ENCODE data around the gene TLR3. TPM values are rescaled to one million over a fixed set of nuclear protein-coding genes. Genes with fewer than 3 reads are reported as not detected.

Gene TLR3
- total and polyA plus RNA-seq, 5 donors: 1.6 to 8.2 (median 6.4) TPM

- H3K9me3 ChIP-seq (ENCODE audit: control insufficient read depth, low read length): no peaks in the 10 kb centered on the region
- DNase-seq (no peak), ATAC-seq (no peak)
- intact Hi-C loops (cut with DNase I): loop anchor here in 1 of 4 donors (10.0 kb wide), 1 partner anchor 55 kb away; no protein-coding TSS in a partner anchor
- 77% methylated on average over 9 of the region's 9 CpGs for WGBS
- no peaks in the 10 kb centered on the region for H3K27me3 ChIP-seq (ENCODE audit: control insufficient read depth, insufficient read depth)
- no peaks in the 10 kb centered on the region for H3K4me1 ChIP-seq (ENCODE audit: control insufficient read depth, insufficient read depth, low read length)
- H3K4me3 ChIP-seq (ENCODE audit: low read length): no peak overlapping the region
- H3K27ac ChIP-seq (ENCODE audit: low read length): no peak overlapping the region
Observed at GRCh38 chr4:186079694-186080093, 10.7 kb downstream of the TLR3 start.

- no peak overlapping the region for H3K4me3 ChIP-seq (ENCODE audit: low read length)
- WGBS: 71% methylated on average over 15 of the region's 15 CpGs
- H3K27ac ChIP-seq (ENCODE audit: low read length): no peak overlapping the region
- H3K4me1 ChIP-seq (ENCODE audit: control insufficient read depth, insufficient read depth, low read length): no peaks in the 10 kb centered on the region
- intact Hi-C loops (cut with DNase I): no loop called here
- H3K9me3 ChIP-seq (ENCODE audit: control insufficient read depth, low read length): no peaks in the 10 kb centered on the region
- H3K27me3 ChIP-seq (ENCODE audit: control insufficient read depth, insufficient read depth): no peaks in the 10 kb centered on the region
- DNase-seq (no peak), ATAC-seq (peak in 1 of 2 donors; percentile 37)
Observed at GRCh38 chr4:186081202-186081807, 12.3 kb downstream of the TLR3 start.

DNA sequence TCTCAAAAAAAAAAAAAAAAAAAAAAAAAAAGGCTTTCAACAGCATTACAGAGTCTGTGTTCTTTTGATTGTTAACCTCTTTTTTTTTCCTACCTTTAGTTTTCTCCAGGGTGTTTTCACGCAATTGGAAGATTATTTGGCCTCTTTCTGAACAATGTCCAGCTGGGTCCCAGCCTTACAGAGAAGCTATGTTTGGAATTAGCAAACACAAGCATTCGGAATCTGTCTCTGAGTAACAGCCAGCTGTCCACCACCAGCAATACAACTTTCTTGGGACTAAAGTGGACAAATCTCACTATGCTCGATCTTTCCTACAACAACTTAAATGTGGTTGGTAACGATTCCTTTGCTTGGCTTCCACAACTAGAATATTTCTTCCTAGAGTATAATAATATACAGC is 13.3 kb downstream of the TLR3 start:
- Histone ChIP-seq H3K9me3 (ENCODE audit: control insufficient read depth, low read length) (no peaks in the 10 kb centered on the region), H3K4me3 (ENCODE audit: low read length) (no peak overlapping the region), H3K27me3 (ENCODE audit: control insufficient read depth, insufficient read depth) (no peaks in the 10 kb centered on the region), H3K27ac (ENCODE audit: low read length) (no peak overlapping the region), H3K4me1 (ENCODE audit: control insufficient read depth, insufficient read depth, low read length) (no peaks in the 10 kb centered on the region)
- no peak for DNase-seq
- intact Hi-C loops (cut with DNase I): no loop called here
- 64% methylated on average over 4 of the region's 4 CpGs for WGBS
- no peak for ATAC-seq

DNA sequence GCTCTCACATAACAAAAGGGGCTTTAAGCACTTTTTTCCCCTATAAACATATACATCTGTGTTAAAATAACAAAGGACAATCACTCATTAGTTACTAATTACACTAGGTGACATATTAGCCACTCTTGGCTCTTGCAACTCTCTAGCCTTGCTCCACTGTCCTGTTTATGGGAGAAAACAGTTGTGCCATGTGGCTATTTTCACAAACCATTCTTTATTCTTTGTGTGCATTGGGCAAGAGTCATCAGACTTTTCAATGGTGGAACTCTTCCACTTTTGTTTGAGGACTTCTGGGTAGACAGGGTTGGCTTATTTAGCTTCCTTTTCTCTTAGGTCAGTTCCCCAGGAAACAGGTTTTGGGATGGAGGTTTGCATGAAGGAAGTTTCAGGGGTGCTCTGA is 19.6 kb downstream of the TLR3 start:
- Histone ChIP-seq H3K27ac (ENCODE audit: low read length) (no peak overlapping the region), H3K4me3 (ENCODE audit: low read length) (no peak overlapping the region), H3K9me3 (ENCODE audit: control insufficient read depth, low read length) (no peaks in the 10 kb centered on the region), H3K4me1 (ENCODE audit: control insufficient read depth, insufficient read depth, low read length) (no peaks in the 10 kb centered on the region), H3K27me3 (ENCODE audit: control insufficient read depth, insufficient read depth) (no peaks in the 10 kb centered on the region)
- no peak for ATAC-seq
- intact Hi-C loops (cut with DNase I): no loop called here
- DNase-seq: no peak

GRCh38 chr4:186092296-186092695 is 23.3 kb downstream of the TLR3 start:
- 93% methylated on average over 17 of the region's 17 CpGs for WGBS
- no peak for ATAC-seq
- intact Hi-C loops (cut with DNase I): no loop called here

GRCh38 chr4:186095406-186095805 is 26.4 kb downstream of the TLR3 start:
- WGBS: 60% methylated on average over 13 of the region's 13 CpGs
- no peaks in the 10 kb centered on the region for H3K27me3 ChIP-seq (ENCODE audit: control insufficient read depth, insufficient read depth)
- H3K4me1 ChIP-seq (ENCODE audit: control insufficient read depth, insufficient read depth, low read length): no peaks in the 10 kb centered on the region
- no peaks in the 10 kb centered on the region for H3K9me3 ChIP-seq (ENCODE audit: control insufficient read depth, low read length)
- intact Hi-C loops (cut with DNase I): no loop called here
- no peak for DNase-seq
- no peak for ATAC-seq
- H3K4me3 ChIP-seq (ENCODE audit: low read length): no peak overlapping the region
- no peak overlapping the region for H3K27ac ChIP-seq (ENCODE audit: low read length)

More at GRCh38 chr4:186092296-186092695, 23.3 kb downstream of the TLR3 start:
- Histone ChIP-seq H3K27me3 (ENCODE audit: control insufficient read depth, insufficient read depth) (no peaks in the 10 kb centered on the region), H3K9me3 (ENCODE audit: control insufficient read depth, low read length) (no peaks in the 10 kb centered on the region), H3K27ac (ENCODE audit: low read length) (no peak overlapping the region), H3K4me3 (ENCODE audit: low read length) (no peak overlapping the region), H3K4me1 (ENCODE audit: control insufficient read depth, insufficient read depth, low read length) (no peaks in the 10 kb centered on the region)
- DNase-seq: no peak

DNA sequence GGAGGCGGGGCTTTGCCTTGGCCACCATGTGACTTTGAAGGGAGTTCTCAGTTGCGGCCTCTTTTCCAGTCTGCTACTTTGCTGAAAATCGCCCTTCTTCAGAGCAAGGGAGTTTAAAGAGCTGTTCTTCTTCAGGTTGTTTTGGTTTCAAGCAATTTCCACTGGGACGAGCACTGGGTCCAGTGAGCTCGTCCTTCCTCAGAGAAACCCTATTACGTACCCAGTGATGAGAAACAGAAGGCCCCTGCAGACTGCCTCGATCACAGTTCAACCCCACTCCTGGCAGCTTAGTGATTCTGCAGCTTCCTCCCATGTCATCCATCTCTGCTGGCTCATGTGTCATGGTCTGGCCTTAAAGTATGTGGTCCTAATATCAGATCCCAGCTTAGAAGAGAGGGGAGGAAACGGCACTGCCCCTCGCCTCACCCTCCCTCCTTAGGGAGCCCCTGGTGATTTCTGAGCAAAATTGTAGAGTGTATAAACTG is 27.8 kb downstream of the TLR3 start:
- DNase-seq (no peak), ATAC-seq (no peak)
- Histone ChIP-seq H3K27ac (ENCODE audit: low read length) (no peak overlapping the region), H3K4me1 (ENCODE audit: control insufficient read depth, insufficient read depth, low read length) (no peaks in the 10 kb centered on the region), H3K9me3 (ENCODE audit: control insufficient read depth, low read length) (no peaks in the 10 kb centered on the region), H3K4me3 (ENCODE audit: low read length) (no peak overlapping the region), H3K27me3 (ENCODE audit: control insufficient read depth, insufficient read depth) (no peaks in the 10 kb centered on the region)
- WGBS: 79% methylated on average over 9 of the region's 9 CpGs
- intact Hi-C loops (cut with DNase I): no loop called here

- no peaks in the 10 kb centered on the region for H3K9me3 ChIP-seq (ENCODE audit: control insufficient read depth, low read length)
- no peak for ATAC-seq
- no peaks in the 10 kb centered on the region for H3K27me3 ChIP-seq (ENCODE audit: control insufficient read depth, insufficient read depth)
- H3K4me3 ChIP-seq (ENCODE audit: low read length): no peak overlapping the region
- H3K27ac ChIP-seq (ENCODE audit: low read length): no peak overlapping the region
- H3K4me1 ChIP-seq (ENCODE audit: control insufficient read depth, insufficient read depth, low read length): no peaks in the 10 kb centered on the region
- intact Hi-C loops (cut with DNase I): no loop called here
- WGBS: 75% methylated on average over 5 of the region's 5 CpGs
- DNase-seq: no peak
Observed at GRCh38 chr4:186097386-186097785, 28.4 kb downstream of the TLR3 start.

DNA sequence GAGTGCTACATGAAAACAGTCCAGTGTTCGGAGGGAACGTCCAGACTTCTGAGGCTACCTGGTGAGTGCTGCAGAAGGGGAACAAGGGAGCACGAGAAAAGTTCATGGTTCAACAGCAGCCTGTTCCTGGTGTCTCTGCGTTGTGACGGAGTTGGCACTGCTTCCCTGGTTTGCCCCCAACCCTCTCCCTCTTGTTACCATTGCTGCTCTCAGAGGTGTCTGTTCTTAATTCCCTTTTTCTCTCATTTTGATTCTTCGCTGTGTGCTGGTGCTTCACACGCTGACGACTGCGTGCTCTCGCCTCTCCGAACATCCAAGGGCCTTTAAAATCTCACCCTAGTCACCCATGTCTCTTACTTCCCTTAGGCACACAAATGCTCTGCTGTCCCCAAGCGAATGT is 34.0 kb downstream of the TLR3 start:
- intact Hi-C loops (cut with DNase I): no loop called here
- 89% methylated on average over 12 of the region's 12 CpGs for WGBS
- Histone ChIP-seq H3K27ac (ENCODE audit: low read length) (no peak overlapping the region), H3K4me1 (ENCODE audit: control insufficient read depth, insufficient read depth, low read length) (no peaks in the 10 kb centered on the region), H3K27me3 (ENCODE audit: control insufficient read depth, insufficient read depth) (no peaks in the 10 kb centered on the region), H3K4me3 (ENCODE audit: low read length) (no peak overlapping the region), H3K9me3 (ENCODE audit: control insufficient read depth, low read length) (no peaks in the 10 kb centered on the region)
- no peak for DNase-seq
- no peak for ATAC-seq

DNA sequence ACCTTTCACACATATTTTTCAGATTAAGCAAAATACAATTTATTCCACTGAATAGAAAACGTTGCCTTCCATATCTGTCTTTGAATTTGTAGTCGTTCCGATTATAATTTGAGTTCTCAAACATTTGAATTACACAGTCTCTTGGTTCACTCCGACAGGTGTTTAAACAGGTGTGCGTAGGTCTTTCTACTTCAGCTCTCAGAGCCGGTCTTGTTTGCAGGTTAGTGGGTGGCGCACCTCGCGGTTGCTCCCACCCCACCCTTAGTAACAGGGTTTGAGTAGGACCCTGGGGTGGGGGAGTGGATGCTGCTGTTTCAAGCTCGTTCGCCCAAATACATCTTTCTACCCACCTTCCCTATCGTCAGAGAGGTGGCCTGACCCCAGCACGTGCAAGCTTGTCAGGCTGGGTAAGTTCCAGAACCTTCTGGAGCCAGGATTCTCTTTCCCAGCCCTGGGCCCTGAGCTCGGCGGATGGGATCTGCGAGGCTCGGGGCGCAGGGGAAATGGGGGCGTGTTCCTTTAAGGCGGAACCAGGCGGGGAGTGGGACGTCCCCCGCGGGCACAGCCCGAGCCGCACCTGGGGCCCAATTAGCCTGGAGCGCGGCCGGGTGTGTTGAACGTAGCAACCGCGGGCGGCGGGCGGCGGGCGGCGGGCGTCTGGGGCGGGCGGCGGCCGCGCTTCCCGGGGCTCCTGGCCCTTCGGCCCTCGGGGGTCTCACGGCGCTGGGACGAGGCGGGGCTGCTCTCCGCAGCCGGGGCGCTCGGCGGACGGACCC is 35.3 kb downstream of the TLR3 start, which contains the start of gene FAM149A:
Gene FAM149A, plus strand, starts transcription at position 591 of the 776 bp plus-strand sequence.
- ATAC-seq (peak; percentile 75 to 76), DNase-seq (peak in 2 of 3 donors; percentile 33 to 67)
- Histone ChIP-seq H3K9me3 (ENCODE audit: control insufficient read depth, low read length) (no peaks in the 10 kb centered on the region), H3K4me1 (ENCODE audit: control insufficient read depth, insufficient read depth, low read length) (no peaks in the 10 kb centered on the region), H3K4me3 (ENCODE audit: low read length) (peak within 1 kb of the TSS; percentile 61), H3K27ac (ENCODE audit: low read length) (no peak within 1 kb of the TSS), H3K27me3 (ENCODE audit: control insufficient read depth, insufficient read depth) (no peaks in the 10 kb centered on the region)
- 19% methylated on average over 57 of the region's 57 CpGs for WGBS
- intact Hi-C loops (cut with DNase I): no loop called here

- intact Hi-C loops (cut with DNase I): no loop called here
- ATAC-seq (peak; percentile 58 to 74), DNase-seq (peak; percentile 27 to 67 (median 59))
- H3K27me3 ChIP-seq (ENCODE audit: control insufficient read depth, insufficient read depth): no peaks in the 10 kb centered on the region
- H3K4me1 ChIP-seq (ENCODE audit: control insufficient read depth, insufficient read depth, low read length): no peaks in the 10 kb centered on the region
- peak overlapping the region; percentile 61 for H3K4me3 ChIP-seq (ENCODE audit: low read length)
- H3K27ac ChIP-seq (ENCODE audit: low read length): no peak overlapping the region
- no peaks in the 10 kb centered on the region for H3K9me3 ChIP-seq (ENCODE audit: control insufficient read depth, low read length)
- WGBS: 1% methylated on average over 83 of the region's 83 CpGs
Observed at GRCh38 chr4:186104890-186105646, 36.1 kb downstream of the TLR3 start.
